Neutrophil (primary cell): Measurements from ENCODE around the gene USH1C.

Source experiments
- H3K27ac ChIP-seq: fragments of 200-600 bp; sonication (generic); 2 replicates; pipeline ENCODE4 v1.5.1; 2016; ENCODE audit warnings: mild to moderate bottlenecking, moderate library complexity
- H3K27me3 ChIP-seq: fragments of 200-600 bp; sonication (generic); 2 replicates; pipeline ENCODE4 v1.6.0; 2016; ENCODE audit warnings: mild to moderate bottlenecking
- H3K36me3 ChIP-seq: fragments of 200-600 bp; sonication (generic); 2 replicates; pipeline ENCODE4 v1.5.1; 2017
- H3K4me1 ChIP-seq, 2 experiments: fragments of 200-600 bp in 1 of 2; sonication (generic) in 1 of 2; 1 replicate in 1 of 2; 2 replicates in 1 of 2; pipeline versions ENCODE4 v1.5.1 to v1.6.1; 2013 to 2016; ENCODE audit warnings: low read depth in 1 of 2, low read length in 1 of 2, mild to moderate bottlenecking in 1 of 2, moderate library complexity in 1 of 2; ENCODE audit not compliant: control insufficient read depth in 1 of 2, insufficient read depth in 1 of 2
- H3K4me3 ChIP-seq, 2 experiments: fragments of 200-600 bp in 1 of 2; sonication (generic) in 1 of 2; 1 replicate in 1 of 2; 2 replicates in 1 of 2; pipeline ENCODE4 v1.5.1; 2013 to 2016; ENCODE audit warnings: low read depth in 1 of 2, low read length in 1 of 2, mild to moderate bottlenecking in 1 of 2, moderate library complexity in 1 of 2
- H3K9me3 ChIP-seq: fragments of 200-600 bp; sonication (generic); 2 replicates; pipeline ENCODE4 v1.5.1; 2016
- CTCF ChIP-seq: fragments of 200-600 bp; sonication (generic); IDR thresholded peaks from 2 replicates; pipeline ENCODE4 v1.5.1; 2016; ENCODE audit warnings: antibody characterized with exemption

The USH1C gene

DNA sequence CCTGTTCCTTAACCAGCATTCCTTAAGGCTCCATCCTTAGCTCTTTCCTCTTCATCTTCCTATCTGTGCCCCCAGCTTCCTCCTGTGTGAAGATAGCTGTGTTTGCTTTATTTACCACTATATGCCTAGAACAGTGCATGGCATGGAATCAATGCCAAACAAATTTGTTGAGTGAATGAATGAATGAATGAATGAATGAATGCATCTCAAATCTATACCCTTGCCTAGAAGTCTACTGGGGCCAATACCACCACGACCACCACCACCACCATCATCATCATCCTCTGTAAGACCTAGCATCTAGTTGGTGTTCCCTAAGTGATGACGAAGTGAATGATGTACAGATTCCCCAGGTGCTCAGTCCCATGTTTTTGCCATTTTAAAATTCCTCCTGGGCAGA is 2.0 kb upstream of the USH1C start:
- Histone ChIP-seq H3K36me3 (no peaks in the 10 kb centered on the region), H3K27me3 (peaks cover 83% of the 10 kb centered on the region), H3K9me3 (no peaks in the 10 kb centered on the region), H3K4me1 (peaks cover 0 to 4% of the 10 kb centered on the region in 2 experiments), H3K4me3 (no peak overlapping the region), H3K27ac (no peak overlapping the region)
- no peak for TF ChIP-seq CTCF

DNA sequence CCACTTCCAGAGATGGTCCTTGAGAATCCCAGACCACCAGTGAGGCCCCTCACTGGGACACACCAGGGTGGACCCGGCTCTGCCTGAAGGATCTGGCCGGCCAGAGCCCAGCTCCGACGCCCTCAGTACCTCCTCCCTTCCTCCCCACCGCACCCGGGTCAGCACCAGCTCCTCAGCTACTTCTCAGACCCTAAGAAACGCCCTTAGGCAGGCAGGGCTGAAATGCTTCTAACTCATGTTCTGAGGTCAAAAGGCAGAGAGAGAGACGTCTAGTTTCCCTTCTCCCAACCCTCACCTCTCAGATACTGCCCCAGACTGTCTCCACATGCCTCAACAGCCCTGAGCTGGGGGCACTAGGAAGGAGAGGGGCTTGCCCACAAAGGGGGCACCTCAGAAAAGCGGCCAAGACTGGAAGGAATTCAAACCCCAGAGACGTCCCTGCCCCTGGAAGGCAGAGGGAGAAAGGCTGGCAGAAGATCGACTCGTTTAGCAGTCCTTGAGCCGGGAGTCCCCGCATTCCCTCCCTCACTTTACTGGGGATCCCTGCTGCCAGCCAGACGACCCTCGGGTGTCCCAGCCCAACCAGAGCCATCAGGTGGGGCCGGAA is 539 bp downstream of the USH1C start:
- Histone ChIP-seq H3K36me3 (no peaks in the 10 kb centered on the region), H3K9me3 (no peaks in the 10 kb centered on the region), H3K27ac (no peak overlapping the region), H3K4me1 (peaks cover 0 to 4% of the 10 kb centered on the region in 2 experiments), H3K27me3 (peaks cover 73% of the 10 kb centered on the region), H3K4me3 (no peak overlapping the region)
- no peak for TF ChIP-seq CTCF

- H3K27me3 ChIP-seq = peaks cover 69% of the 10 kb centered on the region
- H3K9me3 ChIP-seq = no peaks in the 10 kb centered on the region
- H3K4me3 ChIP-seq = no peak overlapping the region
- no peak for TF ChIP-seq CTCF
- H3K27ac ChIP-seq = no peak overlapping the region
- no peaks in the 10 kb centered on the region for H3K36me3 ChIP-seq
- H3K4me1 ChIP-seq = peaks cover 0 to 4% of the 10 kb centered on the region in 2 experiments
Measured at GRCh38 chr11:17543041-17543440, 1.2 kb downstream of the USH1C start.

DNA sequence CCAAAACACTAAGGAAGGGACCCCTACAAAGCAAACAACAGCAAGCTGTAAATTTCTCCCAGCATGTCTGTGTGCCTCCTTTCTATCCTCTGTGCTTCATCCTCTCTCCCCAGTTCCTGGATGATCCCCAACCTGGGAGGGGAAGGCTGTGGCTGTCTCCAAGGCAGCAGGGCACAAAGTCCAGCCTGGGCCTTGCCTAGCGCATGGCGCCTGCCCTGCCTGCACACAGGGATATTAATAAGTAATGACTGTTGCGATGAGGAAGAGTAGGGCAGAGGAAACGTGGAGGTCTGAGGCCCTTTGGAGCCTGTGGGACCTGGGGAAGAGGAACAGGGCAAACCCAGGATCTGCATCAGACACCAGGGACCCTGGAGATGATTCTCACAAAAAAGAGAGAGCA is 2.0 kb downstream of the USH1C start:
- Histone ChIP-seq H3K36me3 (no peaks in the 10 kb centered on the region), H3K27ac (no peak overlapping the region), H3K27me3 (peaks cover 61% of the 10 kb centered on the region), H3K9me3 (no peaks in the 10 kb centered on the region), H3K4me3 (no peak overlapping the region), H3K4me1 (peaks cover 0 to 4% of the 10 kb centered on the region in 2 experiments)
- no peak for TF ChIP-seq CTCF

- Histone ChIP-seq H3K4me3 (no peak overlapping the region), H3K27me3 (peaks cover 53% of the 10 kb centered on the region)
Measured at GRCh38 chr11:17541330-17541885, 2.8 kb downstream of the USH1C start.

More at GRCh38 chr11:17541330-17541885, 2.8 kb downstream of the USH1C start:
- TF ChIP-seq CTCF = no peak
- Histone ChIP-seq H3K9me3 (no peaks in the 10 kb centered on the region), H3K36me3 (no peaks in the 10 kb centered on the region), H3K4me1 (peaks cover 0 to 4% of the 10 kb centered on the region in 2 experiments), H3K27ac (no peak overlapping the region)
